PC-9 (cell line): ENCODE measurements around the gene IGSF21. TPM values are rescaled to one million over a fixed set of nuclear protein-coding genes. Genes with fewer than 3 reads are reported as not detected.
A peak's percentile ranks its signal among the peaks of the same experiment; 100 is the strongest.

Source experiments
- BruUV-seq: library from RNA; stranded (reverse); fragments of 400-500 nt; replicated peaks from 2 replicates; lab custom pipeline; 2021; lab: Mats Ljungman, UMichigan
- CTCF ChIA-PET: fragments of 300-600 bp; sonication (Branson Sonifier 250); formaldehyde crosslinking; loops from one replicate; lab custom pipeline; 2022; ENCODE audit warnings: antibody characterized with exemption; lab: Charles Lee
- POLR2A ChIA-PET: fragments of 300-600 bp; sonication (Branson Sonifier 250); formaldehyde crosslinking; loops from one replicate; lab custom pipeline; 2022; ENCODE audit warnings: antibody characterized with exemption; ENCODE audit not compliant: unreplicated experiment; lab: Charles Lee
- DNase-seq, 2 experiments: peaks; one replicate each; pipeline versions ENCODE4 v3.0.0 to v3.0.0-alpha.2; 2015 to 2022; ENCODE audit warnings: mixed read lengths in 1 of 2
- H2AFZ ChIP-seq: fragments of 200-600 bp; sonication (generic); 2 replicates; pipeline ENCODE4 v1.8.1; 2017; ENCODE audit warnings: antibody characterized with exemption
- H3F3A ChIP-seq: fragments of 200-600 bp; sonication (generic); 2 replicates; pipeline ENCODE4 v1.8.1; 2017; ENCODE audit warnings: antibody characterized with exemption, mild to moderate bottlenecking, low read depth; ENCODE audit not compliant: insufficient read depth
- H3K27ac ChIP-seq: fragments of 200-600 bp; sonication (generic); 2 replicates; pipeline ENCODE4 v1.6.1; 2016; ENCODE audit warnings: mixed run types
- H3K27me3 ChIP-seq: fragments of 200-600 bp; sonication (generic); 2 replicates; pipeline ENCODE4 v1.6.1; 2016; ENCODE audit warnings: low read depth, mixed run types; ENCODE audit not compliant: insufficient read depth
- H3K36me3 ChIP-seq: fragments of 200-600 bp; sonication (generic); 2 replicates; pipeline ENCODE4 v1.6.1; 2016; ENCODE audit warnings: low read depth, mixed run types
- H3K4me1 ChIP-seq: fragments of 200-600 bp; sonication (generic); replicated peaks from 2 replicates; pipeline ENCODE4 v1.6.1; 2016; ENCODE audit warnings: mixed run types; ENCODE audit not compliant: insufficient read depth
- H3K4me2 ChIP-seq: fragments of 200-600 bp; sonication (generic); 2 replicates; pipeline ENCODE4 v1.6.1; 2017; ENCODE audit warnings: mixed run types
- H3K4me3 ChIP-seq: fragments of 200-600 bp; sonication (generic); 2 replicates; pipeline ENCODE4 v1.6.1; 2016; ENCODE audit warnings: mixed run types
- H3K79me2 ChIP-seq: fragments of 200-600 bp; sonication (generic); 2 replicates; pipeline ENCODE4 v1.6.1; 2017; ENCODE audit warnings: low read depth, mixed run types
- H3K9me2 ChIP-seq: fragments of 200-600 bp; sonication (generic); 2 replicates; pipeline ENCODE4 v1.8.1; 2017; ENCODE audit warnings: mild to moderate bottlenecking; ENCODE audit not compliant: insufficient read depth
- H3K9me3 ChIP-seq: fragments of 200-600 bp; sonication (generic); 2 replicates; pipeline ENCODE4 v1.8.1; 2016; ENCODE audit warnings: low read depth; ENCODE audit not compliant: insufficient read depth
- H4K20me1 ChIP-seq: fragments of 200-600 bp; sonication (generic); 2 replicates; pipeline ENCODE4 v1.8.1; 2017; ENCODE audit not compliant: insufficient read depth
- CTCF ChIP-seq: fragments of 200-600 bp; sonication (generic); conservative IDR thresholded peaks from 2 replicates; pipeline ENCODE4 v1.6.1; 2017; ENCODE audit warnings: mixed run types, antibody characterized with exemption, mild to moderate bottlenecking, moderate library complexity
- EZH2 ChIP-seq: fragments of 200-600 bp; sonication (generic); IDR thresholded peaks from 2 replicates; pipeline ENCODE4 v1.8.0; 2017; ENCODE audit warnings: antibody characterized with exemption, low read depth
- intact Hi-C: fragments of 100-400 bp; cut with micrococcal nuclease; formaldehyde crosslinking; loops from one replicate; pipeline ENCODE4 v1.10.0; 2022; ENCODE audit not compliant: unreplicated experiment
- total RNA-seq: library from RNA; stranded (reverse); gene quantifications from 2 replicates; pipeline ENCODE4 v1.2.3, GENCODE V29; 2021

IGSF21 gene
- total RNA-seq, 1 experiment from 2014 or later, result not detected

- no peaks in the 10 kb centered on the region for H3K79me2 ChIP-seq
- POLR2A ChIA-PET, result no interaction called here
- peaks cover 25% of the 10 kb centered on the region for H3K27me3 ChIP-seq
- H3K9me3 ChIP-seq, result no peaks in the 10 kb centered on the region
- no peak overlapping the region for H3K27ac ChIP-seq
- H2AFZ ChIP-seq, result no peak overlapping the region
- intact Hi-C loops, result no loop called here
- H3K4me2 ChIP-seq, result no peak overlapping the region
- H4K20me1 ChIP-seq, result no peaks in the 10 kb centered on the region
- H3F3A ChIP-seq, result no peaks in the 10 kb centered on the region
- H3K4me3 ChIP-seq, result no peak overlapping the region
- no TSS peak for BruUV-seq
- no peaks in the 10 kb centered on the region for H3K4me1 ChIP-seq
- TF ChIP-seq CTCF (no peak), EZH2 (no peak)
- DNase-seq, result no peak
- no peaks in the 10 kb centered on the region for H3K9me2 ChIP-seq
- CTCF ChIA-PET, result no interaction called here
- no peaks in the 10 kb centered on the region for H3K36me3 ChIP-seq
Measured at GRCh38 chr1:18253093-18253492, 145.5 kb downstream of the IGSF21 start.

- BruUV-seq, result no TSS peak
- Histone ChIP-seq H3K9me3 (no peaks in the 10 kb centered on the region), H3K4me1 (no peaks in the 10 kb centered on the region), H3K79me2 (no peaks in the 10 kb centered on the region), H3K36me3 (no peaks in the 10 kb centered on the region), H3K4me3 (no peak overlapping the region), H4K20me1 (no peaks in the 10 kb centered on the region), H3K9me2 (no peaks in the 10 kb centered on the region), H3K4me2 (no peak overlapping the region), H2AFZ (no peak overlapping the region), H3K27me3 (peaks cover under 1% of the 10 kb centered on the region; the same call in 1 of the 2 replicates), H3K27ac (no peak overlapping the region), H3F3A (no peaks in the 10 kb centered on the region)
- TF ChIP-seq CTCF (no peak), EZH2 (no peak)
- intact Hi-C loops, result no loop called here
- peak in 1 of 2 experiments; percentile 27 for DNase-seq
- CTCF ChIA-PET, result no interaction called here
- POLR2A ChIA-PET, result no interaction called here
Measured at GRCh38 chr1:18256282-18257235, 149.0 kb downstream of the IGSF21 start.

GRCh38 chr1:18257778-18258177 is 150.2 kb downstream of the IGSF21 start:
- Histone ChIP-seq H3K9me2 (no peaks in the 10 kb centered on the region), H3K27me3 (peaks cover 13% of the 10 kb centered on the region), H3K79me2 (no peaks in the 10 kb centered on the region), H3K9me3 (no peaks in the 10 kb centered on the region), H4K20me1 (no peaks in the 10 kb centered on the region), H3K27ac (no peak overlapping the region), H3K4me2 (no peak overlapping the region), H3K4me1 (no peaks in the 10 kb centered on the region), H3K36me3 (no peaks in the 10 kb centered on the region), H2AFZ (no peak overlapping the region), H3F3A (no peaks in the 10 kb centered on the region), H3K4me3 (no peak overlapping the region)
- CTCF ChIA-PET, result no interaction called here
- intact Hi-C loops, result no loop called here
- no peak for DNase-seq
- TF ChIP-seq CTCF, result no peak
- no peak for TF ChIP-seq EZH2
- no TSS peak for BruUV-seq
- POLR2A ChIA-PET, result interaction anchor here (0.6 kb wide), 1 partner anchor 264 kb away, joined by 3 read pairs; no protein-coding TSS in a partner anchor
